ENCODE data around the gene TATDN3.

TATDN3 gene

GRCh38 chr1:212847549-212847948 is 55.9 kb downstream of the TATDN3 start, which contains the start of gene SPATA45:
Gene SPATA45, minus strand, starts transcription at chr1:212847649. Its CDS starts 11,500 bp downstream, at chr1:212836149.
- H3K36me3 Mint-ChIP-seq (ENCODE audit: low read depth): peaks cover 7% of the 10 kb centered on the region
- H3K4me1 Mint-ChIP-seq: no peaks in the 10 kb centered on the region
- H3K4me3 Mint-ChIP-seq: no peak within 1 kb of the TSS
- DNase-seq: no peak
- H3K27me3 Mint-ChIP-seq (ENCODE audit: low read depth, poor library complexity): peaks cover 4% of the 10 kb centered on the region
- H3K27ac Mint-ChIP-seq: no peak within 1 kb of the TSS
- no peak for TF ChIP-seq CTCF (IDR thresholded peaks at IDR 0.05)
- peaks cover 14% of the 10 kb centered on the region for H3K9me3 Mint-ChIP-seq

- peaks cover 20% of the 10 kb centered on the region for H3K36me3 Mint-ChIP-seq (ENCODE audit: low read depth)
- H3K4me3 Mint-ChIP-seq: no peak overlapping the region
- DNase-seq: no peak
- no peak overlapping the region for H3K27ac Mint-ChIP-seq
- peaks cover 4% of the 10 kb centered on the region for H3K27me3 Mint-ChIP-seq (ENCODE audit: low read depth, poor library complexity)
- peaks cover 15% of the 10 kb centered on the region for H3K4me1 Mint-ChIP-seq
- TF ChIP-seq CTCF (IDR thresholded peaks at IDR 0.05): no peak
- H3K9me3 Mint-ChIP-seq: peaks cover 19% of the 10 kb centered on the region
These were observed 60.5 kb downstream of the TATDN3 start for GRCh38 chr1:212852105-212852688.

- H3K9me3 Mint-ChIP-seq: peaks cover 13% of the 10 kb centered on the region
- H3K27ac Mint-ChIP-seq: no peak overlapping the region
- TF ChIP-seq CTCF (IDR thresholded peaks at IDR 0.05): no peak
- H3K4me3 Mint-ChIP-seq: no peak overlapping the region
- peaks cover 15% of the 10 kb centered on the region for H3K4me1 Mint-ChIP-seq
- H3K36me3 Mint-ChIP-seq (ENCODE audit: low read depth): peaks cover 20% of the 10 kb centered on the region
- no peak for DNase-seq
- peaks cover 4% of the 10 kb centered on the region for H3K27me3 Mint-ChIP-seq (ENCODE audit: low read depth, poor library complexity)
These were observed 62.0 kb downstream of the TATDN3 start for GRCh38 chr1:212853658-212854057.

- no peak for DNase-seq
- H3K4me3 Mint-ChIP-seq: no peak overlapping the region
- peaks cover 4% of the 10 kb centered on the region for H3K27me3 Mint-ChIP-seq (ENCODE audit: low read depth, poor library complexity)
These were observed 65.1 kb downstream of the TATDN3 start for GRCh38 chr1:212856755-212857154.

GRCh38 chr1:212857992-212858460 is 66.3 kb downstream of the TATDN3 start, which contains the start of gene FLVCR1:
Gene FLVCR1, plus strand, starts transcription at chr1:212858275. Its CDS starts 178 bp downstream, at chr1:212858453.
- peaks cover 4% of the 10 kb centered on the region for H3K9me3 Mint-ChIP-seq
- H3K27ac Mint-ChIP-seq: peak within 1 kb of the TSS; percentile 99
- TF ChIP-seq CTCF (IDR thresholded peaks at IDR 0.05): no peak
- DNase-seq: peak; percentile 97
- no peaks in the 10 kb centered on the region for H3K27me3 Mint-ChIP-seq (ENCODE audit: low read depth, poor library complexity)
- H3K4me3 Mint-ChIP-seq: no peak within 1 kb of the TSS
- H3K4me1 Mint-ChIP-seq: peaks cover 18% of the 10 kb centered on the region
- H3K36me3 Mint-ChIP-seq (ENCODE audit: low read depth): peaks cover 11% of the 10 kb centered on the region

More at GRCh38 chr1:212856755-212857154, 65.1 kb downstream of the TATDN3 start:
- Mint-ChIP-seq H3K27ac (peak overlapping the region; percentile 45), H3K9me3 (peaks cover 8% of the 10 kb centered on the region), H3K4me1 (peaks cover 15% of the 10 kb centered on the region), H3K36me3 (ENCODE audit: low read depth) (peaks cover 20% of the 10 kb centered on the region)
- no peak for TF ChIP-seq CTCF (IDR thresholded peaks at IDR 0.05)

All from nephron progenitor cell (in vitro differentiated cells).